C1 segment of cervical spinal cord (tissue), 14 donors: ENCODE results near the gene NOP58.
A peak's percentile ranks its signal among the peaks of the same experiment; 100 is the strongest.
"Not testable (repeated sequence)": the region's sequence is repeated elsewhere in the genome, so short reads cannot be mapped to it uniquely, and the experiment has no call there.

Experiments
- DNase-seq, 14 donors: peaks; one replicate each; lab custom pipeline; 2025; lab: John Stamatoyannopoulos, UW

The NOP58 gene

DNA sequence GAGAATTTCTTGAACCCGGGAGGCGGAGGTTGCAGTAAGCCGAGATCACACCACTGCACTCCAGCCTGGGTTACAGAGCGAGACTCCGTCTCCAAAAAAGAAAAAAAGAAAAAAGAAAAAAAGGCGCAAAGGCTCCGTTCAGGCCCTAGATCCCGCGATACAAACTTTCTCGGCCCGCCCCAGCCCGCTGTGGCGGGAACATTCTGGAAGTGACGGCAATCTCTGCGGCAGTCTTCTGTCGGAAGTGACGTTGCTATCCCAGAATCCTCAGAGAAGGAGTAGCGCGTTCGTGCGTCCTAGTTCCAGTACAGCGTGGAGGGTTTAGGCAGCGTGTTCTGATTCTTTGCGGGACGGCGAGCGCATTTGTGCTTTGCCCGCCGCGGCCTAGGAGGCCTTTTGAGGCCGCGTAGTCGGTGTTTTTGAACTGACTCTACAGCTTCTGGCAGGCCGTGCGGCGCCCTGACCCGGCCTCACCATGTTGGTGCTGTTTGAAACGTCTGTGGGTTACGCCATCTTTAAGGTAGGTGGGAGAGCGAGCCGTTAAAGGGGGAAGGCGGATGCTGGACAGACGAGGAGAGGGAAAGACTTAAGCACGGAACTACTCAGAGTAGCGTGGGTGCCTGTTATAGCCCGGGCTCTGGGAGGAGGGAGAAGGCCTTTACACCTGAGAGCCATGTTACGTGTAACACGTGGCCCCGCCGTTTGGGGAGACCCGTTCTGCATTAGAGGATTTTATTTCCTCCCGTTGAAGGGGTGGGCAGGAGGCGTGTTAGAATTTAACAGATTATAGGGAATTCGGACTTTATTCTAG is at the start of gene NOP58:
NOP58 (plus strand) TSS at position 297 of the 811 bp plus-strand sequence; CDS start at position 476, 179 bp downstream.
- peak; percentile 49 to 94 (median 90) for DNase-seq

- DNase-seq, result no peak
Observed at GRCh38 chr2:202221873-202222272, 43.7 kb upstream of the NOP58 start.

GRCh38 chr2:202237787-202238233 is 27.8 kb upstream of the NOP58 start:
- DNase-seq, result peak in 8 of 14 donors; percentile 8 to 58 (median 44)

DNA sequence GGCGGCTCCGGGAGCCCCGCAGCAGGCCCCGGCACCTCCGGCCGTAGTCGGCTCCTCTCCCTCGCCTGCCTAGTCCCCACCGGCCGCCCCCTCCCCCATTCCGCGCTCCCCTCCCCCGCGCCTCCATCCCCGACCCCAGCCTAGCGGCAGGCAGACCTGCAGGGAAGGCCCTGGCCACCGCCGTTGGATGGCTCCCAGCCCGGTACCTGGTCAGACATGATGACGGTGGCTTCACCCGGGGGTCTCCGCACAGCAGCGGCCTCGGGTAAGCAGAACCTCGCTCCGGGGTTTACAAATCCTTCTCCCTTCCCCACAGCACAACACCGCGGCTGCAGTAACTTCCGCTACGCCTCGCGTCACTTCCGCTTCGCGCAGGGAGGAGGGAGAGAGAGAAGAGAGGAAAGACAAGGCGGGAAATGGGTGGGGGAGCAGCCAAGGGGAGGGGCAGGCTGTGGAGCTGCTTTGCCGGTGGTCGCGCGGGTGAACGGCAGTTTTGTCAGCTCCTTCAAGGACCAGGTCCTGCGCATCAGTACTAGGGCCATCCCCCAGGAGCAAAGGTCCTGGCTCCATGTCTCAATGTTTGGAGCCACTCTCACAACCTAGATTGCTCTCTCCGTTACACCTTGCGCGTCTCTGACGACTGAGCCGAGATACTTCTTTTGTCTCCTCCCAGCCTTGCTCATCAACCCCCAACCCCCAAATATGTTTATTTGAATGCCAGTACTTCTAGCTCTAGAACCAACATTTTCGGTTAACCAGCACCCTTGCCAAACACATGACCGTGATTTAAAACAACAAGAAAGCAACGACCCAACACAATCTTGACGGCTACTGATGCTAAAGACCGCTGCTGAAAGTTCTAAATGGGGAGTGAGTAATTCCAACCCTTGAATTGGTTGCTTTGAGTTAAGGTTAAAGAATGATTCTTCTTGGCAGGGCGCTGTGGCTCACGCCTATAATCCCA is 27.0 kb upstream of the NOP58 start, which contains the start of gene SUMO1:
SUMO1 (minus strand) TSS at position 364 of the 964 bp plus-strand sequence; CDS start at position 218, 146 bp downstream.
- DNase-seq, result peak; percentile 35 to 93 (median 84)

- not testable (repeated sequence) for DNase-seq
Observed at GRCh38 chr2:202247710-202248109, 17.9 kb upstream of the NOP58 start.

DNA sequence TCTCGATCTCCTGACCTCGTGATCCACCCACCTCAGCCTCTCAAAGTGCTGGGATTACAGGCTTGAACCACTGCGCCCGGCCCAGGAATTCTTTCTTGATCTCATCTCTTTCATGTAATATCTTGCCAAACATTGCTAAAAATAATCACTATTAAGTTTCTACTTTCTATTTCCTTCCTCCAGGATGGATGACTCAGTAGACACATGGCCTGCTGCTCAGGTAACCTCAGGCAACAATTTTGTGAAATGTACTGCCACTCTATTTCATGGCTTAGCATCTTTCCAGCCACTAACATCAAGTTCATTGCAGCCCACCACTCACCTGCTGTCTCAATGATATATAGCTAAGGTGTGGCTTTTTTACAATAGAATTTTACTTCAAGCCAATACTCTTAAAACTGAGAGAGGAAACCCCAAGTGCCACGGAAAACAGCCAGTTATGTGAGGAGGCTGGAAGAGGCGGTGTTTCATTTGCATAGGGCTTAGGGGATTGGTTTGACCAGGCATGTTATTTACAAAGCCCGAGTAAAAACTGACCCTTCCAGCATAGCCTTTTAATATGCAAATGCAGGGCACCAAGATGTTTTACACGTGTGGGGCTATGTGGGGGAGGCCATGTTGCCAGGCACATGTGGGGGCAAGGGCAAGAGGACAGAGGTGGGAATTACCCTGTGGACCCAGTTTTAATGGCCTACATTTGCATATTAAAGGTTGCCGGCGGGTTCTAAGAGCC is 15.9 kb upstream of the NOP58 start:
- no peak for DNase-seq

DNA sequence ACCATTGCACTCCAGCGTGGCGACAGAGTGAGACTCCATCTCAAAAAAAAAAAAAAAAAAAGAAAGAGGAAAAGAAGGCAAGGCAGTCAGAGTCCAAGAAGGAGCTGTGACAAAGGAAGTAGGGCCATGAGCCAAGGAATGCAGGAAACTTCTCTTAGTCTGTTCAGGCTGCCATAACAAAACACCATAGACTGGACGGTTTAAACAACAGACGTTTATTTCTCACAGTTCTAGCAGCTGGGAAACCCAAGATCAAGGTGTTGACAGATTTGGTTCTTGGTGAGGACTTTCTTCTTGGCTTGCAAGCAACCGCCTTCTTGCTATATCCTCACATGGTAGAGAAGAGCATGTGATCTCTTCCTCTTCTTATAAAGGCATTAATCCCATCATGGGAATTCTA is 14.1 kb upstream of the NOP58 start:
- no peak for DNase-seq

DNA sequence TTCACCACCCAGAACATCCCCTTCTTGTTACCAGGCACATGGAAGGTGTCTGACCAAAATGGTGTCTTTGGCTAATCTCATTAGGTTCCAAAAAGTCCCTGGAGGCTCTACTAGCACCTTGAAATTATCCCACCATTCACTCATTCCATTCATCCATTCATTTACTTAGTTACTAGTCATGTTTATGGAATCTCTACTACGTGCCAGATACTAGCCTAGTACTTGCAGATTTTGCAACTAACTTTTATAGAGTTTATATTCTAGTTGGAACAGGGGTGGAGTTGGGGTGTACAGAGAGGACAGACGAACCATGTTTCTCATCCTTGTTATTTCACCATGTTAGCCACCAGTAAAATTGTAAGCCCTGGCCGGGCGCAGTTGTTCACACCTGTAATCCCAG is 4.0 kb upstream of the NOP58 start:
- DNase-seq, result no peak

GRCh38 chr2:202267495-202267894 is 1.9 kb downstream of the NOP58 start:
- DNase-seq, result no peak

- no peak for DNase-seq
Observed at GRCh38 chr2:202269585-202269984, 4.0 kb downstream of the NOP58 start.

GRCh38 chr2:202270487-202270886 is 4.9 kb downstream of the NOP58 start:
- no peak for DNase-seq

DNA sequence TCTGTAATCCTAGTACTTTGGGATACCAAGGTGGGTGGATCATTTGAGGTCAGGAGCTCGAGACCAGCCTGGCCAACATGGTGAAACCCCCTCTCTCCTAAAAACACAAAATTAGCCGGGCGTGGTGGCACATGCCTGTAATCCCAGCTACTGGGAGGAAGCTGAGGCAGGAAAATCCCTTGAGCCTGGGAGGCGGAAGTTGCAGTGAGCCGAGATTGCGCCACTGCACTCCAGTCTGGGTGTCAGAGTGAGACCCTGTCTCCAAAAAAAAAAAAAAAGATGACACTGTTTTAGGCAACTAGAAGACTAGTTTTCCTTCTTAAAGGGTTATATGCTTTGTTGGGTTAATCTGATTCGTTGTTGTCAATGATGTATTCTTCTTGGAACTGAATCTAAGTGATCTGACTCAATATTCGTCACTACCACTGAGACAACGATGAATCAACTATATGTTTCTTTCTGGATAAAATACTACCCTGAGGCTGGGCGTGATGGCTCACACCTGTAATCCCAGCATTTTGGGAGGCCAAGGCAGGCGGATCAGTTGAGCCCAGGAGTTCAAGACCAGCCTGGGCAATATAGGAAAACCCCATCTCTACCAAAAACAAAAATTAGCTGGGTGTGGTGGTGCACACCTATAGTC is 10.6 kb downstream of the NOP58 start:
- not testable (repeated sequence) for DNase-seq

DNA sequence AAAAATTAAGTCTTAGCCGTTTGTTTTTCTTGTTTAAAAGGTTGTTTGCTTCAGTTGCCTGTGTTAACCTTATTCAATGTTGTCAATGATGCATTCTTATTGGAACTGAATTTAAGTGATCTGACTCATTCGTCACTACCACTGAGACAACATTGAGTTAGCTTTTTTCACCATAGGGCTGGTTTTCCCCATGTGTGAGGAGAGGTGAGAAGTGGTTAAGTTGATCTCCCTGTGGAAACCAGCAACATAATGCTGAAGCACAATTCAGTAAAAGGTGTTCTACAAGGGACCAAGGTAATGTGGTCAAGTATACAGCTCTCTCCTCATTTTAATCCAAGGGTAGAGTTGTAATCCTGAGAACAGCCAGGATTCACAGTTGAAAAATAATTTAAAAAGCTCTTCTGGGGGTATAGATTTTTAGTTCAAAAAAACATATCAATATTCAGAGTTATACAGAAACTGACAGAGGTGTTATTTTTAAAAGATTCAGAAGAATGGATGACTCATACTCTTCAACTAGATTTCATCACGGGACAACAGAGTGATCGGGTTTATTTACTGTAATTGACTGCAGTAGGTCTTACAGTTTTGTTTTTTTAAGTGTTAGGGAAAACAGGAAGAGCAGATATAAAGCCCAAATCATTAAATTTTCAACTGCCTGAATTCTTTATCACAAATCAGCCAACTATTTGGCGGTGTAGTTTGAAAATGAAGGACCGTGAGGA is 12.6 kb downstream of the NOP58 start:
- DNase-seq, result no peak

- peak in 1 of 14 donors; percentile 3 for DNase-seq
Observed at GRCh38 chr2:202278944-202279343, 13.4 kb downstream of the NOP58 start.

GRCh38 chr2:202286595-202286994 is 21.0 kb downstream of the NOP58 start:
- DNase-seq, result no peak

GRCh38 chr2:202289394-202290204 is 24.0 kb downstream of the NOP58 start:
- no peak for DNase-seq

DNA sequence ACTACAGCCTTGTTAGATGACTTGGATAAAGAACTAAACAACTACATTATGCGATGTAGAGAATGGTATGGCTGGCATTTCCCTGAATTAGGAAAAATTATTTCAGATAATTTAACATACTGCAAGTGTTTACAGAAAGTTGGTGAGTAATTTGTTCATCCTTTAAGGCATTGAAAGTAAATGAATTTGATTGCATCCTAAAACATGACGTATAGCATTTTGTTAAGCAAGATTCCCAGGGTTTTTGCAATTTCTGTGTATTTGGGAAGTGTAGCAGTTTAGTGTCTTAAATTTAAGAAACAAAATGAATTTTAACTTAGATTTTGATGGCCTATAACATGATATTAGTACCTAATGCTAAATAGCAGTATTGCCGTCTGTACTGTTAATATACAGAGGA is 24.8 kb downstream of the NOP58 start:
- no peak for DNase-seq

- no peak for DNase-seq
Observed at GRCh38 chr2:202290970-202291369, 25.4 kb downstream of the NOP58 start.

- no peak for DNase-seq
Observed at GRCh38 chr2:202299712-202300111, 34.1 kb downstream of the NOP58 start.
